ENCODE measurements around the gene KRT28.
"Not testable (repeated sequence)": the region's sequence is repeated elsewhere in the genome, so short reads cannot be mapped to it uniquely, and the experiment has no call there.

The KRT28 gene

GRCh38 chr17:40755231-40755630 lies 44.5 kb downstream of the KRT28 start, which contains the start of gene KRT25:
Gene KRT25 (minus strand): TSS chr17:40755331. CDS start chr17:40755271, 60 bp downstream.
- no peaks in the 10 kb centered on the region for H3K9me3 ChIP-seq (ENCODE audit: control insufficient read depth, low read length)
- H3K36me3 ChIP-seq (ENCODE audit: control insufficient read depth, insufficient read depth, low read length), result no peaks in the 10 kb centered on the region
- H3K27me3 ChIP-seq (ENCODE audit: control insufficient read depth, insufficient read depth, low read length), result no peaks in the 10 kb centered on the region
- no peak for TF ChIP-seq CTCF (IDR thresholded peaks at IDR 0.05)
- H3K4me2 ChIP-seq (ENCODE audit: low read length), result no peak within 1 kb of the TSS
- no peak within 1 kb of the TSS for H3K27ac ChIP-seq
- no peak within 1 kb of the TSS for H3K9ac ChIP-seq
- H3K79me2 ChIP-seq, result no peaks in the 10 kb centered on the region
- no peak within 1 kb of the TSS for H3K4me3 ChIP-seq (ENCODE audit: low read depth, low read length)
- no peak within 1 kb of the TSS for H2AFZ ChIP-seq
- H3K4me1 ChIP-seq, result no peaks in the 10 kb centered on the region

- Histone ChIP-seq H3K36me3 (ENCODE audit: control insufficient read depth, insufficient read depth, low read length) (no peaks in the 10 kb centered on the region), H3K27me3 (ENCODE audit: control insufficient read depth, insufficient read depth, low read length) (no peaks in the 10 kb centered on the region), H3K4me3 (ENCODE audit: low read depth, low read length) (no peak overlapping the region), H3K79me2 (no peaks in the 10 kb centered on the region), H3K9me3 (ENCODE audit: control insufficient read depth, low read length) (no peaks in the 10 kb centered on the region), H3K9ac (no peak overlapping the region), H2AFZ (no peak overlapping the region), H3K27ac (no peak overlapping the region), H3K4me1 (no peaks in the 10 kb centered on the region), H3K4me2 (ENCODE audit: low read length) (no peak overlapping the region)
- TF ChIP-seq CTCF (IDR thresholded peaks at IDR 0.05), result no peak
These were observed 46.0 kb downstream of the KRT28 start for GRCh38 chr17:40753804-40754203.

- H3K79me2 ChIP-seq, result no peaks in the 10 kb centered on the region
These were observed 48.7 kb downstream of the KRT28 start for GRCh38 chr17:40751065-40751464.

GRCh38 chr17:40750391-40750790 lies 49.4 kb downstream of the KRT28 start:
- Histone ChIP-seq H3K27ac (no peak overlapping the region), H3K9me3 (ENCODE audit: control insufficient read depth, low read length) (no peaks in the 10 kb centered on the region), H3K4me1 (no peaks in the 10 kb centered on the region), H3K79me2 (no peaks in the 10 kb centered on the region), H3K4me3 (ENCODE audit: low read depth, low read length) (no peak overlapping the region), H3K27me3 (ENCODE audit: control insufficient read depth, insufficient read depth, low read length) (no peaks in the 10 kb centered on the region), H3K9ac (no peak overlapping the region), H3K36me3 (ENCODE audit: control insufficient read depth, insufficient read depth, low read length) (no peaks in the 10 kb centered on the region), H2AFZ (no peak overlapping the region), H3K4me2 (ENCODE audit: low read length) (no peak overlapping the region)
- TF ChIP-seq CTCF (IDR thresholded peaks at IDR 0.05), result no peak

More at GRCh38 chr17:40751065-40751464, 48.7 kb downstream of the KRT28 start:
- H3K4me1 ChIP-seq, result no peaks in the 10 kb centered on the region
- H3K9me3 ChIP-seq (ENCODE audit: control insufficient read depth, low read length), result no peaks in the 10 kb centered on the region
- H3K36me3 ChIP-seq (ENCODE audit: control insufficient read depth, insufficient read depth, low read length), result no peaks in the 10 kb centered on the region
- no peak overlapping the region for H3K9ac ChIP-seq
- no peak overlapping the region for H3K27ac ChIP-seq
- H2AFZ ChIP-seq, result no peak overlapping the region
- no peak overlapping the region for H3K4me3 ChIP-seq (ENCODE audit: low read depth, low read length)
- no peak for TF ChIP-seq CTCF (IDR thresholded peaks at IDR 0.05)
- H3K4me2 ChIP-seq (ENCODE audit: low read length), result no peak overlapping the region
- no peaks in the 10 kb centered on the region for H3K27me3 ChIP-seq (ENCODE audit: control insufficient read depth, insufficient read depth, low read length)

GRCh38 chr17:40748666-40749065 lies 51.1 kb downstream of the KRT28 start:
- H3K4me1 ChIP-seq; H2AFZ ChIP-seq; H3K4me3 ChIP-seq (ENCODE audit: low read depth, low read length); H3K36me3 ChIP-seq (ENCODE audit: control insufficient read depth, insufficient read depth, low read length); H3K27me3 ChIP-seq (ENCODE audit: control insufficient read depth, insufficient read depth, low read length); H3K27ac ChIP-seq; H3K79me2 ChIP-seq; H3K9ac ChIP-seq; H3K4me2 ChIP-seq (ENCODE audit: low read length); H3K9me3 ChIP-seq (ENCODE audit: control insufficient read depth, low read length): not testable (repeated sequence)
